Measurements from ENCODE around the gene CNGA2. TPM values are rescaled to one million over a fixed set of nuclear protein-coding genes. Genes with fewer than 3 reads are reported as not detected.
"Not testable (repeated sequence)": the region's sequence is repeated elsewhere in the genome, so short reads cannot be mapped to it uniquely, and the experiment has no call there.

The CNGA2 gene
- total and polyA plus RNA-seq, 2 of the 4 experiments (the other 2 are of a cell fraction) = not detected

DNA sequence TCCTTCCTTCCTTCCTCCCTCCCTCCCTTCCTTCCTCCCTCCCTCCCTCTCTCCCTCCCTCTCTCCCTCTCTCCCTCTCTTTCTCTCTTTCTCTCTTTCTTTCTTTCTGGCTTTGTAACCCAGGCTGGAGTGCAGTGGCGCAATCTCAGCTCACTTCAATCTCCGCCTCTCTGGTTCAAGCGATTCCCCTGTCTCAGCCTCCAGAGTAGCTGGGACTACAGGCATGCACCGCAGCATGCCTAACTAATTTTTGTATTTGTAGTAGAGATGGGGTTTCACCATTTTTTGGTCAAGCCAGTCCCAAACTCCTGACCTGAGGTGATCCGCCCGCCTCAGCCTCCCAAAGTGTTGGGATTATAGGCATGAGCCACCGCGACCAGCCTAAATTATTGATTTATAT lies 37.5 kb upstream of the CNGA2 start:
- 100% methylated on average over 1 of the region's 8 CpGs; no CpG with 5 or more reads in 1 of the 2 experiments for WGBS, 2 experiments (ENCODE audit: extremely low coverage in 2 of 2, insufficient read length in 1 of 2)

More for the DNA sequence above, 37.5 kb upstream of the CNGA2 start:
- H3K27me3 ChIP-seq (ENCODE audit: control insufficient read depth, insufficient read depth, low read length); H2BK20ac ChIP-seq (ENCODE audit: low read depth, low read length); H3K79me1 ChIP-seq (ENCODE audit: low read depth in 1 of 2, low read length in 2 of 2); H2AK5ac ChIP-seq (ENCODE audit: low read depth, low read length); H3K4me3 ChIP-seq (ENCODE audit: insufficient read depth, low read depth, low read length); H4K91ac ChIP-seq (ENCODE audit: insufficient read depth, low read depth, low read length); H3K23ac ChIP-seq (ENCODE audit: low read depth, low read length); H3K14ac ChIP-seq (replicated peaks; ENCODE audit: low read depth, low read length); H3K18ac ChIP-seq (ENCODE audit: low read depth, low read length); ATAC-seq (ENCODE audit: low read depth); H3K9ac ChIP-seq (ENCODE audit: low read depth, low read length); H2BK120ac ChIP-seq (ENCODE audit: low read depth, low read length); H3K56ac ChIP-seq (ENCODE audit: extremely low read depth, insufficient read depth, low read length); H3K4me2 ChIP-seq (ENCODE audit: low read depth, low read length); CTCF ChIA-PET; intact Hi-C loops (cut with micrococcal nuclease); BruUV-seq (replicated peaks); H4K20me1 ChIP-seq (ENCODE audit: insufficient read depth, low read length); H3K4ac ChIP-seq (ENCODE audit: low read depth, low read length); POLR2A ChIA-PET (ENCODE audit: unreplicated experiment); H2AFZ ChIP-seq (replicated peaks; ENCODE audit: low read length, poor library complexity); DNase-seq; dilution Hi-C loops (cut with HindIII; ENCODE audit: low sequenced_read_pairs, unreplicated experiment); H3K36me3 ChIP-seq (ENCODE audit: control insufficient read depth, insufficient read depth, low read length); H3K4me1 ChIP-seq (ENCODE audit: control insufficient read depth, insufficient read depth, low read length); H3K27ac ChIP-seq (ENCODE audit: insufficient read depth, low read length); H4K8ac ChIP-seq (ENCODE audit: low read depth in 2 of 2, low read length in 2 of 2); H4K5ac ChIP-seq (ENCODE audit: low read depth, low read length); H2AK9ac ChIP-seq (replicated peaks; ENCODE audit: low read depth, low read length, poor library complexity); H2BK15ac ChIP-seq (ENCODE audit: low read depth, low read length); H2BK5ac ChIP-seq (ENCODE audit: low read depth, low read length, poor library complexity, severe bottlenecking); H3K9me1 ChIP-seq (ENCODE audit: insufficient read depth, low read length): not testable (repeated sequence)
- H3K9me3 ChIP-seq (ENCODE audit: control insufficient read depth, insufficient read depth, low read length) = peaks cover 19% of the 10 kb centered on the region; the same call in 1 of the 2 replicates
- in situ Hi-C loops (cut with MboI; ENCODE audit: low sequenced_read_pairs) = loop anchor here (25.0 kb wide), 1 partner anchor 535 kb away; no protein-coding TSS in a partner anchor

Data from IMR-90 (cell line).